Pulmonary artery endothelial cell (primary cell): ENCODE data around the gene SCYL1. TPM values are rescaled to one million over a fixed set of nuclear protein-coding genes. Genes with fewer than 3 reads are reported as not detected.

Experiments used
- DNase-seq: peaks from one replicate; pipeline ENCODE4 v3.0.0-alpha.2; 2011; ENCODE audit warnings: low read depth, low spot score
- total RNA-seq: library from RNA; depleted of rRNA; stranded (reverse); fragments of >200 nt; gene quantifications from 2 replicates; pipeline ENCODE4 v1.2.3, GENCODE V29; 2014

The SCYL1 gene
- total RNA-seq, 1 donor from 2014 or later = 60.9 TPM

- no peak for DNase-seq
These were observed 31.3 kb upstream of the SCYL1 start for GRCh38 chr11:65493367-65494176.

- no peak for DNase-seq
These were observed 28.4 kb upstream of the SCYL1 start for GRCh38 chr11:65496304-65497140.

GRCh38 chr11:65497141-65498041 lies 27.5 kb upstream of the SCYL1 start:
- peak; percentile 95 for DNase-seq

- no peak for DNase-seq
These were observed 26.7 kb upstream of the SCYL1 start for GRCh38 chr11:65498042-65498726.

- DNase-seq = no peak
These were observed 26.2 kb upstream of the SCYL1 start for GRCh38 chr11:65498727-65498976.

- no peak for DNase-seq
These were observed 25.7 kb upstream of the SCYL1 start, which contains the start of gene MALAT1 for GRCh38 chr11:65498977-65499712. Gene MALAT1 (plus strand): TSS chr11:65499045.

- no peak for DNase-seq
These were observed 25.0 kb upstream of the SCYL1 start for GRCh38 chr11:65499713-65500386.

- no peak for DNase-seq
These were observed 24.3 kb upstream of the SCYL1 start for GRCh38 chr11:65500387-65501185.

GRCh38 chr11:65501186-65501471 lies 23.8 kb upstream of the SCYL1 start:
- no peak for DNase-seq

- no peak for DNase-seq
These were observed 23.2 kb upstream of the SCYL1 start for GRCh38 chr11:65501472-65502273.

- no peak for DNase-seq
These were observed 22.7 kb upstream of the SCYL1 start for GRCh38 chr11:65502274-65502554.

- no peak for DNase-seq
These were observed 22.1 kb upstream of the SCYL1 start for GRCh38 chr11:65502555-65503367.

- no peak for DNase-seq
These were observed 21.4 kb upstream of the SCYL1 start for GRCh38 chr11:65503368-65503948.

GRCh38 chr11:65503949-65504673 lies 20.8 kb upstream of the SCYL1 start:
- DNase-seq = no peak

GRCh38 chr11:65504674-65505465 lies 20.0 kb upstream of the SCYL1 start:
- no peak for DNase-seq
